GM23248 (cell line): ENCODE measurements around the gene CTIF. TPM values are rescaled to one million over a fixed set of nuclear protein-coding genes. Genes with fewer than 3 reads are reported as not detected.
A peak's percentile ranks its signal among the peaks of the same experiment; 100 is the strongest.

Experiments
- DNase-seq: peaks from one replicate; pipeline ENCODE4 v3.0.0-alpha.2; 2015
- H2AFZ ChIP-seq: fragments of 200-600 bp; sonication (generic); 2 replicates; pipeline ENCODE4 v1.6.1; 2016; ENCODE audit warnings: antibody characterized with exemption
- H3F3A ChIP-seq: fragments of 200-600 bp; sonication (generic); 2 replicates; pipeline ENCODE4 v1.6.1; 2016; ENCODE audit warnings: mild to moderate bottlenecking, antibody characterized with exemption, mixed run types; ENCODE audit not compliant: insufficient read depth
- H3K27ac ChIP-seq: fragments of 200-600 bp; sonication (generic); 2 replicates; pipeline ENCODE4 v1.5.1; 2016; ENCODE audit warnings: mild to moderate bottlenecking
- H3K27me3 ChIP-seq: fragments of 200-600 bp; sonication (generic); replicated peaks from 2 replicates; pipeline ENCODE4 v1.6.1; 2016; ENCODE audit warnings: mild to moderate bottlenecking; ENCODE audit not compliant: insufficient read depth
- H3K36me3 ChIP-seq: fragments of 200-600 bp; sonication (generic); 2 replicates; pipeline ENCODE4 v1.6.1; 2016; ENCODE audit warnings: low read depth, mild to moderate bottlenecking
- H3K4me1 ChIP-seq: fragments of 200-600 bp; sonication (generic); 2 replicates; pipeline ENCODE4 v1.6.1; 2016; ENCODE audit warnings: mild to moderate bottlenecking; ENCODE audit not compliant: insufficient read depth
- H3K4me2 ChIP-seq: fragments of 200-600 bp; sonication (generic); one replicate; pipeline ENCODE4 v1.6.1; 2016; ENCODE audit warnings: mild to moderate bottlenecking; ENCODE audit not compliant: unreplicated experiment
- H3K4me3 ChIP-seq: fragments of 200-600 bp; sonication (generic); 2 replicates; pipeline ENCODE4 v1.5.1; 2016; ENCODE audit warnings: mild to moderate bottlenecking
- H3K79me2 ChIP-seq: fragments of 200-600 bp; sonication (generic); 2 replicates; pipeline ENCODE4 v1.6.1; 2016; ENCODE audit warnings: mild to moderate bottlenecking; ENCODE audit not compliant: insufficient read depth
- H3K9ac ChIP-seq: fragments of 200-600 bp; sonication (generic); 2 replicates; pipeline ENCODE4 v1.6.1; 2016; ENCODE audit warnings: mild to moderate bottlenecking
- H3K9me2 ChIP-seq: fragments of 200-600 bp; sonication (generic); 2 replicates; pipeline ENCODE4 v1.6.1; 2016; ENCODE audit warnings: mixed run types, mild to moderate bottlenecking, moderate library complexity; ENCODE audit not compliant: insufficient read depth
- H3K9me3 ChIP-seq: fragments of 200-600 bp; sonication (generic); one replicate; pipeline ENCODE4 v1.6.1; 2017; ENCODE audit warnings: low read depth
- H4K20me1 ChIP-seq: fragments of 200-600 bp; sonication (generic); 2 replicates; pipeline ENCODE4 v1.6.0; 2016; ENCODE audit not compliant: insufficient read depth
- EZH2 ChIP-seq: fragments of 200-600 bp; sonication (generic); IDR thresholded peaks from 2 replicates; pipeline ENCODE4 v1.6.1; 2018; ENCODE audit warnings: antibody characterized with exemption, mild to moderate bottlenecking; ENCODE audit not compliant: insufficient read depth, poor library complexity, severe bottlenecking
- EZH2phosphoT487 ChIP-seq: fragments of 200-600 bp; sonication (generic); IDR thresholded peaks from 2 replicates; pipeline ENCODE4 v1.6.1; 2018; ENCODE audit warnings: antibody characterized with exemption, moderate library complexity, mild to moderate bottlenecking, low read depth; ENCODE audit not compliant: insufficient read depth
- WGBS, 2 experiments: methylation state at CpG; one replicate each; pipeline ENCODE4 v1.1.6; 2015 to 2017; ENCODE audit warnings: low lambda C conversion rate in 2 of 2, low coverage in 1 of 2; ENCODE audit errors: missing lambda C conversion rate in 2 of 2; 5-methylcytosine and 5-hydroxymethylcytosine counted together
- in situ Hi-C: fragments of 300-500 bp; cut with MboI; formaldehyde crosslinking; loops from 2 replicates; pipeline ENCODE4 v1.15.0; 2020
- polyA plus RNA-seq: library from polyadenylated mRNA; unstranded; fragments of >200 nt; fragmentation: Nextera tagmentation; extraction: Ambion mirVana; gene quantifications from 2 replicates; pipeline ENCODE4 v1.2.1, GENCODE V29; 2016
- total RNA-seq: library from RNA; depleted of rRNA; stranded (reverse); fragments of >200 nt; shearing (Covaris generic); gene quantifications from 2 replicates; pipeline ENCODE4 v1.2.3, GENCODE V29; 2014

The CTIF gene
- total and polyA plus RNA-seq, 2 experiments from 2014 or later, result 21.5 to 46.8 TPM

GRCh38 chr18:48777026-48777743 lies 238.4 kb downstream of the CTIF start:
- H4K20me1 ChIP-seq, result no peaks in the 10 kb centered on the region; the same call in 1 of the 2 replicates
- peaks cover 8% of the 10 kb centered on the region; the same call in 1 of the 2 replicates for H3K36me3 ChIP-seq
- H2AFZ ChIP-seq, result no peak overlapping the region
- peak; percentile 61 for DNase-seq
- H3F3A ChIP-seq, result peaks cover 13% of the 10 kb centered on the region
- TF ChIP-seq EZH2phosphoT487, result no peak
- no peak for TF ChIP-seq EZH2
- no peak overlapping the region for H3K27ac ChIP-seq
- 63 to 67% methylated on average over 13 of the region's 13 CpGs for WGBS, 2 experiments
- in situ Hi-C loops, result no loop called here
- no peaks in the 10 kb centered on the region for H3K9me2 ChIP-seq
- H3K4me3 ChIP-seq, result no peak overlapping the region
- no peaks in the 10 kb centered on the region for H3K9me3 ChIP-seq
- H3K4me1 ChIP-seq, result peaks cover 27% of the 10 kb centered on the region
- peaks cover 13% of the 10 kb centered on the region; the same call in 1 of the 2 replicates for H3K79me2 ChIP-seq
- no peak overlapping the region for H3K4me2 ChIP-seq
- no peak overlapping the region for H3K9ac ChIP-seq
- no peaks in the 10 kb centered on the region for H3K27me3 ChIP-seq

- Histone ChIP-seq H3K27me3 (no peaks in the 10 kb centered on the region), H3K79me2 (peaks cover 14% of the 10 kb centered on the region), H3F3A (peaks cover 14% of the 10 kb centered on the region), H2AFZ (no peak overlapping the region), H3K27ac (no peak overlapping the region), H3K36me3 (peaks cover 4% of the 10 kb centered on the region; the same call in 1 of the 2 replicates), H3K4me3 (no peak overlapping the region), H3K9me2 (no peaks in the 10 kb centered on the region), H3K9me3 (no peaks in the 10 kb centered on the region), H4K20me1 (no peaks in the 10 kb centered on the region), H3K4me2 (no peak overlapping the region), H3K9ac (no peak overlapping the region), H3K4me1 (peaks cover 33% of the 10 kb centered on the region)
- WGBS, 2 experiments, result 78 to 83% methylated on average over 8 of the region's 8 CpGs
- DNase-seq, result peak; percentile 39
- in situ Hi-C loops, result no loop called here
- no peak for TF ChIP-seq EZH2phosphoT487
- TF ChIP-seq EZH2, result no peak
These were observed 238.9 kb downstream of the CTIF start for GRCh38 chr18:48777744-48778116.

- DNase-seq, result no peak
- H3K36me3 ChIP-seq, result no peaks in the 10 kb centered on the region
- H3K9me3 ChIP-seq, result no peaks in the 10 kb centered on the region
- WGBS, 2 experiments, result 90 to 92% methylated on average over 13 of the region's 13 CpGs
- TF ChIP-seq EZH2, result no peak
- TF ChIP-seq EZH2phosphoT487, result no peak
- no peak overlapping the region for H3K9ac ChIP-seq
- in situ Hi-C loops, result no loop called here
- no peak overlapping the region for H3K4me2 ChIP-seq
- H3K4me3 ChIP-seq, result no peak overlapping the region
- no peaks in the 10 kb centered on the region for H3K9me2 ChIP-seq
- peaks cover 38% of the 10 kb centered on the region for H3K4me1 ChIP-seq
- no peaks in the 10 kb centered on the region for H4K20me1 ChIP-seq
- H3K27me3 ChIP-seq, result no peaks in the 10 kb centered on the region
- H3K27ac ChIP-seq, result no peak overlapping the region
- no peak overlapping the region for H2AFZ ChIP-seq
- H3F3A ChIP-seq, result peaks cover 20% of the 10 kb centered on the region
- H3K79me2 ChIP-seq, result peaks cover 21% of the 10 kb centered on the region; the same call in 1 of the 2 replicates
These were observed 239.6 kb downstream of the CTIF start for GRCh38 chr18:48778344-48779011.

- Histone ChIP-seq H3K27ac (peak overlapping the region; percentile 92; the same call in 1 of the 2 replicates), H3K9me2 (no peaks in the 10 kb centered on the region), H3K79me2 (peaks cover 21% of the 10 kb centered on the region), H3K36me3 (no peaks in the 10 kb centered on the region), H2AFZ (no peak overlapping the region), H3K4me2 (no peak overlapping the region), H3F3A (peaks cover 20% of the 10 kb centered on the region), H4K20me1 (no peaks in the 10 kb centered on the region), H3K4me1 (peaks cover 38% of the 10 kb centered on the region), H3K27me3 (no peaks in the 10 kb centered on the region), H3K9me3 (no peaks in the 10 kb centered on the region), H3K9ac (no peak overlapping the region), H3K4me3 (no peak overlapping the region)
- no peak for DNase-seq
- in situ Hi-C loops, result no loop called here
- TF ChIP-seq EZH2phosphoT487 (no peak), EZH2 (no peak)
- 95 to 96% methylated on average over 7 of the region's 7 CpGs for WGBS, 2 experiments
These were observed 240.6 kb downstream of the CTIF start for GRCh38 chr18:48779462-48779861.
